Thymus (tissue), 11 donors: Measurements from ENCODE around the gene KCNG2. TPM values are rescaled to one million over a fixed set of nuclear protein-coding genes. Genes with fewer than 3 reads are reported as not detected.
"Not testable (repeated sequence)": the region's sequence is repeated elsewhere in the genome, so short reads cannot be mapped to it uniquely, and the experiment has no call there.

Experiments used
- DNase-seq, 9 donors: peaks; one replicate each; pipeline ENCODE4 v3.0.0-alpha.2; 2013; ENCODE audit warnings: low spot score in 9 of 9, low read depth in 6 of 9, missing footprints in 1 of 9
- H3K27ac ChIP-seq, 2 donors: one replicate each; pipeline ENCODE4 v1.5.1; 2013; ENCODE audit warnings: control low read depth in 1 of 2, low read depth in 1 of 2, low read length in 1 of 2, mild to moderate bottlenecking in 1 of 2, moderate library complexity in 1 of 2
- H3K27me3 ChIP-seq, 2 donors: one replicate each; pipeline ENCODE4 v1.5.1; 2013; ENCODE audit warnings: low read length in 1 of 2; ENCODE audit not compliant: control insufficient read depth in 2 of 2, insufficient read depth in 1 of 2
- H3K36me3 ChIP-seq, 2 donors: one replicate each; pipeline ENCODE4 v1.5.1; 2013; ENCODE audit warnings: low read length in 1 of 2, mild to moderate bottlenecking in 1 of 2, moderate library complexity in 1 of 2; ENCODE audit not compliant: control insufficient read depth in 2 of 2, insufficient read depth in 2 of 2
- H3K4me1 ChIP-seq, 2 donors: one replicate each; pipeline ENCODE4 v1.5.1; 2013; ENCODE audit warnings: low read length in 2 of 2; ENCODE audit not compliant: control insufficient read depth in 2 of 2, insufficient read depth in 2 of 2
- H3K4me3 ChIP-seq, 2 donors: one replicate each; pipeline ENCODE4 v1.5.1; 2013; ENCODE audit warnings: low read length in 2 of 2, control low read depth in 1 of 2, mild to moderate bottlenecking in 1 of 2
- H3K9me3 ChIP-seq, 2 donors: one replicate each; pipeline ENCODE4 v1.5.1; 2013; ENCODE audit warnings: low read length in 1 of 2, mild to moderate bottlenecking in 1 of 2; ENCODE audit not compliant: control insufficient read depth in 2 of 2, insufficient read depth in 1 of 2
- WGBS: extraction: QIAGEN DNeasy Blood & Tissue Kit; methylation state at CpG from one replicate; pipeline ENCODE4 v1.1.7; 2013; 5-methylcytosine and 5-hydroxymethylcytosine counted together
- polyA plus RNA-seq: library from polyadenylated mRNA; stranded (reverse); fragments of 200-250 nt; gene quantifications from one replicate; pipeline ENCODE4 v1.2.3, GENCODE V29; 2013
- total RNA-seq: library from RNA; stranded (reverse); fragments of 120-200 nt; gene quantifications from one replicate; pipeline ENCODE4 v1.2.4, GENCODE V29; 2013
- donor health status: healthy.

Gene KCNG2
- total and polyA plus RNA-seq, 2 donors, result 0.14 to 0.19 TPM

DNA sequence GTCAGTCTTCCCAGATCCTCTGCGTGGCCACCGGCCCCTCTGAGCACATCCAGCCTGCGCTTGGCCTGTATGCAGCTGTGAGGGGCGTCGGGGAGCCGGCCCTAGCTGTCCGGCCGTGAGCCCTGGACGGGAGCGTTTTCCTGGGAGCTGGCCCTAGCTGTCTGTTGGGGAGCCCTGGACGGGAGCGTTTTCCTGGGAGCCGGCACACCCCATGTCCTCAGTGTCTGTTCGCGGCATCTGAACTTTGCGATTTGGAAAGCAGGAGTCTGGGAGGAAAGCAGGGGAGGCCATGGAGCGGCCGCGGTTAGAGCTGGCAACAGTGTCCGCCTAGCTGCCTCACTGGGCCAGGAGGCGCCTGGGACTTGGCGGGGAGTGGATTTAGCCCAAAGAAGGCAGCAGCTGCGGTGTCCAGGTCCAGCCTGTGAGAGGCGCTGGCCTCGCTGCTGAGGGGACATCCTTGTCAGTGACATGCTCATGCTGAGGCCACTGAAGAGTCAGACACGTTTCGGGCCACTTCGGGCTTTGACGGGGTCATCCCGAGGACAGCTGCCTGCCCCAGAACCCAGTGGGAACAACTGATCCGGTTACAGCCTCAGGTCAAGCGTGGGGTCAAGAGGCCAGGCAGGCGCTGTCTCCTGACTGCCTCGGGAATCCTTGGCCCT is 75.8 kb downstream of the KCNG2 start:
- no peak for DNase-seq
- Histone ChIP-seq H3K36me3 (no peaks in the 10 kb centered on the region), H3K9me3 (peaks cover 0 to 2% of the 10 kb centered on the region in 2 donors), H3K4me3 (no peak overlapping the region), H3K27me3 (peaks cover 0 to 5% of the 10 kb centered on the region in 2 donors), H3K27ac (no peak overlapping the region), H3K4me1 (no peaks in the 10 kb centered on the region)
- WGBS, result 86% methylated on average over 34 of the region's 34 CpGs

- DNase-seq, result no peak
- WGBS, result 92% methylated on average over 24 of the region's 24 CpGs
- H3K9me3 ChIP-seq, result peaks cover 0 to 8% of the 10 kb centered on the region in 2 donors
- no peaks in the 10 kb centered on the region for H3K4me1 ChIP-seq
- no peak overlapping the region for H3K4me3 ChIP-seq
- H3K36me3 ChIP-seq, result no peaks in the 10 kb centered on the region
- no peak overlapping the region for H3K27ac ChIP-seq
- peaks cover 0 to 5% of the 10 kb centered on the region in 2 donors for H3K27me3 ChIP-seq
Observed at GRCh38 chr18:79874553-79875530, 77.1 kb downstream of the KCNG2 start.

- Histone ChIP-seq H3K4me1 (no peaks in the 10 kb centered on the region), H3K4me3 (no peak overlapping the region), H3K27me3 (peaks cover 0 to 5% of the 10 kb centered on the region in 2 donors), H3K27ac (no peak overlapping the region), H3K36me3 (no peaks in the 10 kb centered on the region), H3K9me3 (peaks cover 0 to 8% of the 10 kb centered on the region in 2 donors)
- WGBS, result 96% methylated on average over 15 of the region's 15 CpGs
- no peak for DNase-seq
Observed at GRCh38 chr18:79875531-79875919, 77.8 kb downstream of the KCNG2 start.

- no peak for DNase-seq
- Histone ChIP-seq H3K4me1 (no peaks in the 10 kb centered on the region), H3K27me3 (peaks cover 0 to 5% of the 10 kb centered on the region in 2 donors), H3K27ac (no peak overlapping the region), H3K4me3 (no peak overlapping the region), H3K9me3 (peaks cover 0 to 8% of the 10 kb centered on the region in 2 donors), H3K36me3 (no peaks in the 10 kb centered on the region)
- 90% methylated on average over 23 of the region's 23 CpGs for whole genome bisulfite sequencing
Observed at GRCh38 chr18:79875931-79876461, 78.3 kb downstream of the KCNG2 start.

DNA sequence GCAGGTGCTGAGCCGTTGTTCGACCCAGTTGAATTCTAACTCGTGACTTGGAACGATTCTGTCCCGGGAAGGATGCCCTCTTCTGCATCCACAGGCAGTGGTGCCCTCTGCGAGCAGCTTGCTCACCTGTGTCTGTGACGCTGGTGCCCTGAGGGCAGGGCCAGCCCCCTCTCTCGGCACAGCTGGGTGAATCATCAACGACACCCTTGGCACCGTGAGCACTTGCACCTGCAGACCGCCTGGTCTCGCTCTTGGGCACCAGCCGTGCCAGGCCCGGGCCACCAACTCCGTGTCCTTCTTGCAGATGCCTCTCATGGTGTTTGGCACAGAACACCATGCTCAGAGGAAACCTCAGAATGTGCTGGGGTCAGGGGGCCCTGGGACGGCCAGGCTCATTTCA is 78.8 kb downstream of the KCNG2 start:
- Histone ChIP-seq H3K27ac (no peak overlapping the region), H3K27me3 (peaks cover 0 to 5% of the 10 kb centered on the region in 2 donors), H3K9me3 (peaks cover 0 to 8% of the 10 kb centered on the region in 2 donors), H3K4me1 (no peaks in the 10 kb centered on the region), H3K36me3 (no peaks in the 10 kb centered on the region), H3K4me3 (no peak overlapping the region)
- no peak for DNase-seq
- WGBS, result 94% methylated on average over 16 of the region's 16 CpGs

- Histone ChIP-seq H3K27ac (no peak overlapping the region), H3K4me1 (no peaks in the 10 kb centered on the region), H3K36me3 (no peaks in the 10 kb centered on the region), H3K27me3 (peaks cover 0 to 5% of the 10 kb centered on the region in 2 donors), H3K4me3 (no peak overlapping the region), H3K9me3 (peaks cover 0 to 8% of the 10 kb centered on the region in 2 donors)
- 78% methylated on average over 38 of the region's 38 CpGs for WGBS
- DNase-seq, result no peak
Observed at GRCh38 chr18:79877163-79878091, 79.7 kb downstream of the KCNG2 start.

DNA sequence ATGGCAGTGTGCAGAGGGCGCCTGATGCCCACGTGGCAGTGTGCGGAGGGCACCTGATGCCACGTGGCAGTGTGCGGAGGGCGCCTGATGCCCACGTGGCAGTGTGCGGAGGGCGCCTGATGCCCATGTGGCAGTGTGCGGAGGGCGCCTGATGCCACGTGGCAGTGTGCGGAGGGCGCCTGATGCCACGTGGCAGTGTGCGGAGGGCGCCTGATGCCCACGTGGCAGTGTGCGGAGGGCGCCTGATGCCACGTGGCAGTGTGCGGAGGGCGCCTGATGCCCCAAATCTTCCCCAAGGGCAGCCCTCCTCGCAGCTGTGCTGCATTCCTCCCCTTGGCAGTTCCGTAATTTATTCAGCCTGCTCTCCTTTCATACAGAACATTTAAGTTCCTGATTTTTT is 80.5 kb downstream of the KCNG2 start:
- not testable (repeated sequence) for H3K4me3 ChIP-seq, H3K27me3 ChIP-seq, DNase-seq, H3K27ac ChIP-seq, H3K4me1 ChIP-seq, H3K36me3 ChIP-seq
- 97% methylated on average over 25 of the region's 25 CpGs for WGBS
- peaks cover 0 to 12% of the 10 kb centered on the region in 2 donors for H3K9me3 ChIP-seq

- no peak for DNase-seq
- WGBS, result 95% methylated on average over 20 of the region's 20 CpGs
Observed at GRCh38 chr18:79878741-79879378, 81.1 kb downstream of the KCNG2 start.

More at GRCh38 chr18:79878741-79879378, 81.1 kb downstream of the KCNG2 start:
- no peaks in the 10 kb centered on the region for H3K4me1 ChIP-seq
- H3K9me3 ChIP-seq, result peaks cover 0 to 18% of the 10 kb centered on the region in 2 donors
- H3K4me3 ChIP-seq, result no peak overlapping the region
- no peak overlapping the region for H3K27ac ChIP-seq
- H3K27me3 ChIP-seq, result peaks cover 0 to 5% of the 10 kb centered on the region in 2 donors
- H3K36me3 ChIP-seq, result no peaks in the 10 kb centered on the region
